SK-N-SH (cell line): ENCODE measurements around the gene IFNG-AS1. TPM values are rescaled to one million over a fixed set of nuclear protein-coding genes. Genes with fewer than 3 reads are reported as not detected.

Source experiments
- CTCF ChIA-PET: fragments of 300-600, 350-600 bp; formaldehyde crosslinking; extraction: SDS; loops from one replicate; lab custom pipeline; 2021; lab: Yijun Ruan, JAX
- POLR2A ChIA-PET: fragments of 350-600 bp; sonication (Branson Sonifier 250); formaldehyde crosslinking; extraction: SDS; loops from one replicate; lab custom pipeline; 2020; ENCODE audit warnings: antibody characterized with exemption, inconsistent platforms; lab: Yijun Ruan, JAX
- DNase-seq: peaks from one replicate; pipeline ENCODE4 v3.0.0; 2012
- H2AFZ ChIP-seq: fragments of 200-600 bp; sonication (generic); 2 replicates; pipeline ENCODE4 v1.8.1; 2016; ENCODE audit warnings: antibody characterized with exemption, mild to moderate bottlenecking, low read depth
- H3F3A ChIP-seq: fragments of 200-600 bp; sonication (generic); replicated peaks from 2 replicates; pipeline ENCODE3; 2016; ENCODE audit warnings: antibody characterized with exemption, mild to moderate bottlenecking; ENCODE audit not compliant: insufficient read depth
- H3K27ac ChIP-seq, 2 experiments: fragments of 200-500 bp in 1 of 2; fragments of 200-600 bp in 1 of 2; sonication (Bioruptor generic) in 1 of 2; sonication (generic), shearing (Covaris generic) in 1 of 2; 2 replicates each; pipeline versions ENCODE4 v1.5.1 to v1.6.1; 2014 to 2016; ENCODE audit warnings: low read depth in 2 of 2, inconsistent platforms in 1 of 2, low read length in 1 of 2, mild to moderate bottlenecking in 1 of 2, mixed read lengths in 1 of 2
- H3K27me3 ChIP-seq: fragments of 200-600 bp; sonication (generic), shearing (Covaris generic); 2 replicates; pipeline ENCODE4 v1.6.1; 2016; ENCODE audit warnings: mixed run types; ENCODE audit not compliant: insufficient read depth
- H3K36me3 ChIP-seq, 2 experiments: fragments of 200-500 bp in 1 of 2; fragments of 200-600 bp in 1 of 2; sonication (Bioruptor generic) in 1 of 2; sonication (generic) in 1 of 2; replicated peaks in 1 of 2; 2 replicates each; pipeline versions ENCODE3 to v1.5.1; 2014 to 2016; ENCODE audit warnings: low read length in 1 of 2, mild to moderate bottlenecking in 1 of 2; ENCODE audit not compliant: insufficient read depth in 2 of 2, control insufficient read depth in 1 of 2
- H3K4me1 ChIP-seq, 2 experiments: fragments of 200-500 bp in 1 of 2; fragments of 200-600 bp in 1 of 2; sonication (Bioruptor generic) in 1 of 2; sonication (generic), shearing (Covaris generic) in 1 of 2; 2 replicates each; pipeline versions ENCODE4 v1.5.1 to v1.6.1; 2014 to 2016; ENCODE audit warnings: low read depth in 1 of 2, low read length in 1 of 2, mixed run types in 1 of 2; ENCODE audit not compliant: insufficient read depth in 2 of 2, control insufficient read depth in 1 of 2
- H3K4me2 ChIP-seq: fragments of 200-600 bp; sonication (generic), shearing (Covaris generic); 2 replicates; pipeline ENCODE4 v1.6.1; 2017; ENCODE audit warnings: mixed run types
- H3K4me3 ChIP-seq, 2 experiments: fragments of 200-500 bp in 1 of 2; fragments of 200-600 bp in 1 of 2; sonication (Bioruptor generic) in 1 of 2; sonication (generic), shearing (Covaris generic) in 1 of 2; 2 replicates each; pipeline versions ENCODE4 v1.5.1 to v1.8.1; 2014 to 2016; ENCODE audit warnings: low read depth in 2 of 2, inconsistent platforms in 1 of 2, low read length in 1 of 2, mild to moderate bottlenecking in 1 of 2, mixed read lengths in 1 of 2, moderate library complexity in 1 of 2
- H3K79me2 ChIP-seq: fragments of 200-600 bp; sonication (generic); 2 replicates; pipeline ENCODE4 v1.8.1; 2017; ENCODE audit warnings: mild to moderate bottlenecking; ENCODE audit not compliant: insufficient read depth
- H3K9ac ChIP-seq: fragments of 200-600 bp; sonication (generic); 2 replicates; pipeline ENCODE4 v1.6.1; 2017; ENCODE audit warnings: mixed run types
- H3K9me2 ChIP-seq: fragments of 200-600 bp; sonication (generic); 2 replicates; pipeline ENCODE4 v1.6.1; 2017; ENCODE audit warnings: mixed run types
- H3K9me3 ChIP-seq: fragments of 200-600 bp; sonication (generic); 2 replicates; pipeline ENCODE4 v1.6.1; 2017; ENCODE audit warnings: mixed run types, mild to moderate bottlenecking, moderate library complexity
- H4K20me1 ChIP-seq: fragments of 200-600 bp; sonication (generic); 2 replicates; pipeline ENCODE4 v1.6.1; 2017; ENCODE audit warnings: mild to moderate bottlenecking, mixed run types; ENCODE audit not compliant: insufficient read depth
- FOSL2 ChIP-seq: IDR thresholded peaks from 2 replicates; pipeline ENCODE4 v1.4.0; 2012; ENCODE audit warnings: low read depth, mild to moderate bottlenecking, moderate library complexity, borderline replicate concordance
- FOXM1 ChIP-seq: IDR thresholded peaks from 2 replicates; pipeline ENCODE4 v1.4.0; 2012; ENCODE audit warnings: low read depth, mild to moderate bottlenecking
- GABPA ChIP-seq: IDR thresholded peaks from 2 replicates; pipeline ENCODE4 v1.4.0; 2012; ENCODE audit warnings: low read depth, mild to moderate bottlenecking
- GATA2 ChIP-seq: sonication (generic); formaldehyde crosslinking; IDR thresholded peaks from 2 replicates; pipeline ENCODE4 v1.5.0; 2020; ENCODE audit warnings: mild to moderate bottlenecking, missing genetic modification reagents
- IRF3 ChIP-seq: fragments of 150-350 bp; IDR thresholded peaks from 2 replicates; pipeline ENCODE4 v1.6.1; 2016; ENCODE audit warnings: mild to moderate bottlenecking, low read depth, low read length
- JUND ChIP-seq: IDR thresholded peaks from 2 replicates; pipeline ENCODE4 v1.4.0; 2012
- MAX ChIP-seq: IDR thresholded peaks from 2 replicates; pipeline ENCODE4 v1.4.0; 2012; ENCODE audit warnings: low read depth
- MXI1 ChIP-seq: IDR thresholded peaks from 2 replicates; pipeline ENCODE4 v1.6.1; 2012; ENCODE audit warnings: mild to moderate bottlenecking, low read depth, low read length, improper control_type of control experiment
- NRF1 ChIP-seq: IDR thresholded peaks from 2 replicates; pipeline ENCODE4 v1.6.1; 2012; ENCODE audit warnings: low read depth, mild to moderate bottlenecking, low read length
- PBX3 ChIP-seq: IDR thresholded peaks from 2 replicates; pipeline ENCODE4; 2012
- POLR2AphosphoS5 ChIP-seq: IDR thresholded peaks from 2 replicates; pipeline ENCODE4 v1.6.1; 2012; ENCODE audit warnings: low read depth, low read length
- RXRA ChIP-seq: IDR thresholded peaks from 2 replicates; pipeline ENCODE4 v1.4.0; 2012; ENCODE audit warnings: low read depth, mild to moderate bottlenecking, borderline replicate concordance
- SMC3 ChIP-seq: IDR thresholded peaks from 2 replicates; pipeline ENCODE4 v1.6.1; 2012; ENCODE audit warnings: low read depth, low read length, improper control_type of control experiment
- USF1 ChIP-seq: IDR thresholded peaks from 2 replicates; pipeline ENCODE4 v1.4.0; 2012; ENCODE audit warnings: low read depth, borderline replicate concordance
- ZBTB33 ChIP-seq: IDR thresholded peaks from 2 replicates; pipeline ENCODE4 v1.4.0; 2012; ENCODE audit warnings: low read depth, borderline replicate concordance
- WGBS: methylation state at CpG from one replicate; pipeline ENCODE4 v1.1.6; 2017; ENCODE audit warnings: low lambda C conversion rate; 5-methylcytosine and 5-hydroxymethylcytosine counted together
- polyA plus RNA-seq, 3 experiments: library from polyadenylated mRNA; depleted of rRNA; stranded (reverse); fragments of >200 nt; gene quantifications; 2 replicates each; pipeline ENCODE4 v1.2.3, GENCODE V29; 2012

The IFNG-AS1 gene
- polyA plus RNA-seq, 1 of the 3 experiments (the other 2 are of a cell fraction), result not detected

GRCh38 chr12:67968321-67968720 lies 20.9 kb upstream of the IFNG-AS1 start:
- H3K9me3 ChIP-seq, result peaks cover 3% of the 10 kb centered on the region; the same call in 1 of the 2 replicates
- no peak overlapping the region for H3K4me3 ChIP-seq
- H3K27me3 ChIP-seq, result no peaks in the 10 kb centered on the region
- no peak overlapping the region for H2AFZ ChIP-seq
- H3K36me3 ChIP-seq, result no peaks in the 10 kb centered on the region
- WGBS, result 76% methylated on average over 2 of the region's 2 CpGs
- no peaks in the 10 kb centered on the region for H3K4me1 ChIP-seq
- no peak for DNase-seq
- H3F3A ChIP-seq, result no peaks in the 10 kb centered on the region
- H4K20me1 ChIP-seq, result no peaks in the 10 kb centered on the region
- TF ChIP-seq JUND (no peak), SMC3 (no peak), MXI1 (no peak), GABPA (no peak), GATA2 (CRISPR knock-in tag) (no peak)
- TF ChIP-seq, all 33 proteins: peak for 0
- no peak overlapping the region for H3K4me2 ChIP-seq
- ChIA-PET POLR2A (no interaction called here), CTCF (no interaction called here)
- H3K9ac ChIP-seq, result no peak overlapping the region
- no peaks in the 10 kb centered on the region for H3K79me2 ChIP-seq
- no peak overlapping the region for H3K27ac ChIP-seq
- H3K9me2 ChIP-seq, result no peaks in the 10 kb centered on the region

- ChIA-PET POLR2A (no interaction called here), CTCF (interaction anchor here (0.8 kb wide), 1 partner anchor 527 kb away, joined by 3 read pairs; no protein-coding TSS in a partner anchor)
- Histone ChIP-seq H3K9me2 (no peaks in the 10 kb centered on the region), H3K4me3 (no peak overlapping the region), H2AFZ (no peak overlapping the region), H3K9ac (no peak overlapping the region), H3K27ac (no peak overlapping the region), H3F3A (no peaks in the 10 kb centered on the region), H3K4me2 (no peak overlapping the region), H3K4me1 (no peaks in the 10 kb centered on the region), H3K27me3 (no peaks in the 10 kb centered on the region), H3K79me2 (no peaks in the 10 kb centered on the region), H3K36me3 (no peaks in the 10 kb centered on the region), H4K20me1 (no peaks in the 10 kb centered on the region), H3K9me3 (peaks cover 3% of the 10 kb centered on the region; the same call in 1 of the 2 replicates)
- TF ChIP-seq NRF1 (no peak), USF1 (no peak), FOXM1 (no peak), RXRA (no peak), IRF3 (no peak), GATA2 (CRISPR knock-in tag) (no peak), GABPA (no peak), ZBTB33 (no peak), FOSL2 (no peak), MAX (no peak), POLR2AphosphoS5 (no peak), PBX3 (no peak)
- no peak for DNase-seq
- 62% methylated on average over 4 of the region's 4 CpGs for WGBS
Observed at GRCh38 chr12:67968725-67969124, 20.5 kb upstream of the IFNG-AS1 start.
